AG08396 (cell line): ENCODE data around the gene TIMMDC1.
"Not testable (repeated sequence)": the region's sequence is repeated elsewhere in the genome, so short reads cannot be mapped to it uniquely, and the experiment has no call there.

Experiments used
- DNase-seq: peaks from one replicate; pipeline ENCODE4 v3.0.0; 2012; ENCODE audit warnings: low spot score, mixed read lengths

The TIMMDC1 gene

GRCh38 chr3:119510690-119511089, 12.3 kb downstream of the TIMMDC1 start:
- no peak for DNase-seq

GRCh38 chr3:119514637-119515036, 16.3 kb downstream of the TIMMDC1 start:
- no peak for DNase-seq

- DNase-seq, result no peak
These were observed 18.8 kb downstream of the TIMMDC1 start for GRCh38 chr3:119517112-119517511.

- no peak for DNase-seq
These were observed 19.7 kb downstream of the TIMMDC1 start for GRCh38 chr3:119518026-119518425.

GRCh38 chr3:119524931-119525662, 26.8 kb downstream of the TIMMDC1 start:
- no peak for DNase-seq

- DNase-seq, result no peak
These were observed 29.4 kb downstream of the TIMMDC1 start for GRCh38 chr3:119527714-119528113.

GRCh38 chr3:119529883-119530282, 31.5 kb downstream of the TIMMDC1 start:
- DNase-seq, result peak; percentile 48

GRCh38 chr3:119530456-119530855, 32.1 kb downstream of the TIMMDC1 start:
- no peak for DNase-seq

- DNase-seq, result no peak
These were observed 32.8 kb downstream of the TIMMDC1 start for GRCh38 chr3:119531151-119531550.

- no peak for DNase-seq
These were observed 35.9 kb downstream of the TIMMDC1 start for GRCh38 chr3:119534296-119534695.

- no peak for DNase-seq
These were observed 38.4 kb downstream of the TIMMDC1 start for GRCh38 chr3:119536757-119537156.

- DNase-seq, result no peak
These were observed 40.4 kb downstream of the TIMMDC1 start for GRCh38 chr3:119538772-119539171.

- no peak for DNase-seq
These were observed 43.2 kb downstream of the TIMMDC1 start for GRCh38 chr3:119541547-119541946.

- no peak for DNase-seq
These were observed 43.9 kb downstream of the TIMMDC1 start for GRCh38 chr3:119542168-119542767.

- no peak for DNase-seq
These were observed 44.8 kb downstream of the TIMMDC1 start for GRCh38 chr3:119543147-119543546.

- DNase-seq, result no peak
These were observed 48.9 kb downstream of the TIMMDC1 start for GRCh38 chr3:119547227-119547626.

- no peak for DNase-seq
These were observed 50.0 kb downstream of the TIMMDC1 start for GRCh38 chr3:119548341-119548740.

GRCh38 chr3:119550192-119550910, 52.0 kb downstream of the TIMMDC1 start:
- DNase-seq, result no peak

GRCh38 chr3:119551598-119551997, 53.3 kb downstream of the TIMMDC1 start:
- no peak for DNase-seq

GRCh38 chr3:119552928-119553327, 54.6 kb downstream of the TIMMDC1 start:
- DNase-seq, result not testable (repeated sequence)

GRCh38 chr3:119553823-119554415, 55.6 kb downstream of the TIMMDC1 start:
- DNase-seq, result no peak

- DNase-seq, result no peak
These were observed 57.0 kb downstream of the TIMMDC1 start for GRCh38 chr3:119555309-119555735.

- no peak for DNase-seq
These were observed 57.6 kb downstream of the TIMMDC1 start for GRCh38 chr3:119555929-119556328.
